GM12865 (cell line): ENCODE measurements around the gene LRRC26.

Experiments used
- DNase-seq: peaks from one replicate; pipeline ENCODE4 v3.0.0; 2010; ENCODE audit warnings: low read depth
- H3K4me3 ChIP-seq: 2 replicates; pipeline ENCODE4 v1.5.1; 2011; ENCODE audit warnings: mild to moderate bottlenecking, low read depth, low read length, control low read depth
- CTCF ChIP-seq: IDR thresholded peaks from 2 replicates; pipeline ENCODE4 v1.5.1; 2011; ENCODE audit warnings: low read length, control low read depth, low read depth, inconsistent platforms; ENCODE audit not compliant: insufficient read depth; ENCODE audit errors: missing control alignments

The LRRC26 gene

GRCh38 chr9:137167277-137167746 lies 2.5 kb downstream of the LRRC26 start:
- no peak for DNase-seq
- TF ChIP-seq CTCF = no peak
- H3K4me3 ChIP-seq = no peak overlapping the region

DNA sequence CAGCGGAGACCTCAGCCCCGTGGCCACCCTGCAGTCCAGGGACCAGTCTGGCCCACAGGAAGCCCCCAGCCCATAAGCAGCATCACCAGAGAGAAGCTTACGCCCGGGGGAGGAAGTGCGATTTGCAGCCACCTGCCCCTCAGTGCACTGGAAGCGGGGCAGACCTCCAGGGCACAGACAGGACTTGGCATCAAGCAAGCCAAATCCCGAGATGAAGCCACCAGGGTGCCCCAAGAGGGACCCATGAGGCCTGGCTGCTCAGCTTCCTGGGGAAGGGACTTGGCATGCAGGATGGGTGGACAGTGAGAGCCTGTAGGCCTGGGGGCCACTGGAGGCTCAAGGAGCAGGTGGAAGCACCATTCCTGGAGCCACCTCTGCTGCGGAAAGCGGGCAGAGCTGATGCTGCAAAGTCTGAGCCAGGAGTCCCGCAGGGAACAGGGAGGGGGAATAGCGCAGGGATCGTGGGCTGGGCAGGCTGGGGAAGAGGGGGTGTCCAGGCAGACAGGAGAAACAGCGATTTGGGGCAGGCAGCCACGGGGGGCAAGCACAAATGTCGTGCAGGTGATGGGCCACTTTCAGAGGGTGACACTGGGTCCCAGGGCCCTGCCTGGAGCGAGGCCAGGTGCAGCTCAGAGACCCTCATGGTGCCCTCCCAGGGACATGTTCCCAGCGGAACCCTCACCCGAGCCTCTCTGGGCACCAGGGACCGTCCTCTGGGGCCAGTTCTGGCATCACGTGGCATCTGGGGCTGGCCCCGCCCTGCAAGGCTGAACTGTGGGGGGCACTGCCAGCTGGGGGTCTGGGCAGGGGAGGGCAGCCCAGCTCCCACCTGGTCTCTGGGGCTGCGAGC lies 3.2 kb downstream of the LRRC26 start:
- no peak for DNase-seq
- H3K4me3 ChIP-seq = no peak overlapping the region
- no peak for TF ChIP-seq CTCF

- TF ChIP-seq CTCF = no peak
- no peak for DNase-seq
- H3K4me3 ChIP-seq = no peak overlapping the region
Observed at GRCh38 chr9:137165250-137165836, 4.5 kb downstream of the LRRC26 start.

DNA sequence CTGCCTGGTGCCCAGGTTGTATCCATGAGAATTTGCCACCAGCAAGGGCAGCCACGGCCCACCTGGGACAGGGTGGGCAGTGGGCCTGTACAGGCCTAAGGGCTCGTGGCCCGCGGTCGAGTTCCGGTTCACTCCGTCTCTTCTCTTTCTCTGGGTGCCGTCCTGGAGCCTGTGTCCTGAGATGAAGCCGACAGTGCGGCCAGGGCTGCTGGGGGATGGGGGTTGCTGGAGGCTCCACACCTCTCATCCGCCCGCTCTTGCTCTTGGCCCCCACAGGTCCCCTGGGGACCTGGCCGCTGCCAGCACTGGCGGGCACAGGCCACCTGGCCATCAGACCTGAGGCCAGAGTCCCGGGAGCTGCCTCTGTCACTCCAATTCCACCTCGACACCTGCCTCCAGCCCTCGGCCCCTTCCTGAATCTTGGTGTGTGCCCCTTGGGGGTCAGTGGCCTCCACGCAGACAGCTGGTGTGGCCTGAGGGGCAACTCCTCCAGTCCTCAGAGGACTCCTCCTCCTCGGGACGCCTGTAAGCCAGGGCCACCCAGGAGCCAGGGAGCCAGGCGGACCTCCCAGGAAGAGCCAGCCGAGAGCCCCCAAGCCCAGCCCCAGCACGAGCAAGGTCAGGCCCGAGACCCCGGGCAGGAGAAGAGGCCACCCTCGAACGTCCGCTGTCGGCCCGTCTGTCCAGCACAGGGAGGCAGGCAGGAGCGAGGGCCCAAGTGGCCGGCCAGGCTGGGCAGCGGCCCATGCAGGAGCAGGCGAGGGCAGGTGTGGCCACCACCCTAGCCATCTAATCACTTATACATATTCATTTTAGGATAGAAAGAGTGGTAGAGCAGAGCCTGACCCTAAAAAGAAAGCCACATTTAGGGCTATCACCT lies 5.2 kb downstream of the LRRC26 start:
- H3K4me3 ChIP-seq = no peak overlapping the region
- no peak for TF ChIP-seq CTCF
- DNase-seq = no peak

DNA sequence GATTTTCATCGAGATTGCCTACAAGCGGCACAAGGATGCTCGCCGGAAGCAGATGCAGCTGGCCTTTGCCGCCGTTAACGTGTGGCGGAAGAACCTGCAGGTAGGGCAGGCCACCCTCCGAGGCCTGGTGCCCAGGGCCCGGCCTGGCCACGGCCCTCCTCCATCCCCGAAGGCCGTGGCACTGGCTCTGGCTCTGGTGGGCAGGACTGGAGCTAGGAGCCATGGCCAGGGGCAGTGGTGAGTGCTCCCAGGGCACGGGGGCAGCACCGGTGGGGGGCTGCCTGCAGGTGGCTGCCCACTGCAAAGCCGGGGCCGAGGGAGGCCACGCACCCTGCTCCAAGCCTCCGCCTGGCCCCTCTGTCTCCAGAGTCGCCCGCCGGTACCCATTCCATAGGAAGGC lies 6.0 kb downstream of the LRRC26 start:
- no peak overlapping the region for H3K4me3 ChIP-seq
- no peak for DNase-seq
- TF ChIP-seq CTCF = no peak

- H3K4me3 ChIP-seq = peak overlapping the region; percentile 39
- DNase-seq = no peak
- TF ChIP-seq CTCF = no peak
Observed at GRCh38 chr9:137163365-137163715, 6.5 kb downstream of the LRRC26 start.
